Endothelial cell of umbilical vein (primary cell): ENCODE measurements around the gene NQO2. TPM values are rescaled to one million over a fixed set of nuclear protein-coding genes. Genes with fewer than 3 reads are reported as not detected.
"Not testable (repeated sequence)": the region's sequence is repeated elsewhere in the genome, so short reads cannot be mapped to it uniquely, and the experiment has no call there.

Experiments used
- BruUV-seq: library from RNA; stranded (reverse); fragments of 400-500 nt; replicated peaks from 2 replicates; lab custom pipeline; 2021; lab: Mats Ljungman, UMichigan
- CTCF ChIA-PET: fragments of 300-600, 350-600 bp; sonication (Branson Sonifier 250); formaldehyde crosslinking; loops from one replicate; lab custom pipeline; 2021; ENCODE audit warnings: antibody characterized with exemption, inconsistent platforms; lab: Charles Lee
- POLR2A ChIA-PET: fragments of 300-600, 350-600 bp; sonication (Branson Sonifier 250); formaldehyde crosslinking; loops from one replicate; lab custom pipeline; 2021; ENCODE audit warnings: antibody characterized with exemption, inconsistent platforms; lab: Charles Lee
- DNase-seq: peaks from one replicate; pipeline ENCODE4 v3.0.0-alpha.2; 2011; ENCODE audit warnings: low read depth, low spot score
- FAIRE-seq: peaks from 2 replicates; lab custom pipeline; 2011; peaks lifted over from hg19 to GRCh38; lab: Jason Lieb, UNC
- H2AFZ ChIP-seq: 2 replicates; pipeline ENCODE4 v1.6.0; 2012; ENCODE audit warnings: low read depth, low read length, control low read depth, inconsistent platforms
- H3K27ac ChIP-seq: 2 replicates; pipeline ENCODE4 v1.5.1; 2011; ENCODE audit warnings: low read depth, mild to moderate bottlenecking, control low read depth, low read length, moderate library complexity; ENCODE audit not compliant: insufficient read depth
- H3K27me3 ChIP-seq, 2 experiments: 2 replicates each; pipeline versions ENCODE4 v1.6.0 to v1.6.1; 2011; ENCODE audit warnings: low read length in 2 of 2, mixed read lengths in 1 of 2; ENCODE audit not compliant: control insufficient read depth in 2 of 2, insufficient read depth in 2 of 2
- H3K36me3 ChIP-seq, 2 experiments: 2 replicates in 1 of 2; 3 replicates in 1 of 2; pipeline ENCODE4 v1.5.1; 2011; ENCODE audit warnings: low read length in 2 of 2, mild to moderate bottlenecking in 1 of 2, moderate library complexity in 1 of 2; ENCODE audit not compliant: control insufficient read depth in 2 of 2, insufficient read depth in 2 of 2; ENCODE audit errors: extremely low read depth in 1 of 2
- H3K4me1 ChIP-seq: 3 replicates; pipeline ENCODE4 v1.5.1; 2011; ENCODE audit warnings: mild to moderate bottlenecking, low read length; ENCODE audit not compliant: control insufficient read depth, insufficient read depth; ENCODE audit errors: extremely low read depth
- H3K4me2 ChIP-seq: 2 replicates; pipeline ENCODE4 v1.6.1; 2011; ENCODE audit warnings: low read length, control low read depth, mixed read lengths; ENCODE audit not compliant: insufficient read depth
- H3K4me3 ChIP-seq, 3 experiments: fragments of 200-600 bp in 1 of 3; sonication (generic), shearing (Covaris generic) in 1 of 3; replicated peaks in 1 of 3; 2 replicates each; pipeline ENCODE4 v1.5.1; 2011 to 2016; ENCODE audit warnings: control low read depth in 3 of 3, low read length in 3 of 3, mild to moderate bottlenecking in 2 of 3, inconsistent platforms in 1 of 3, low read depth in 1 of 3, moderate library complexity in 1 of 3; ENCODE audit not compliant: insufficient read depth in 1 of 3
- H3K79me2 ChIP-seq: 2 replicates; pipeline ENCODE4 v1.6.0; 2012; ENCODE audit warnings: low read length, inconsistent platforms; ENCODE audit not compliant: control insufficient read depth, insufficient read depth
- H3K9ac ChIP-seq: replicated peaks from 2 replicates; pipeline ENCODE3; 2011; ENCODE audit warnings: low read length, control low read depth; ENCODE audit not compliant: insufficient read depth; ENCODE audit errors: extremely low read depth
- H3K9me1 ChIP-seq: replicated peaks from 3 replicates; pipeline ENCODE4 v1.6.0; 2011; ENCODE audit warnings: mild to moderate bottlenecking, low read length; ENCODE audit not compliant: control insufficient read depth, insufficient read depth; ENCODE audit errors: extremely low read depth
- H3K9me3 ChIP-seq: replicated peaks from 2 replicates; pipeline ENCODE4 v1.5.1; 2012; ENCODE audit warnings: low read length, inconsistent platforms; ENCODE audit not compliant: control insufficient read depth, insufficient read depth
- H4K20me1 ChIP-seq: replicated peaks from 2 replicates; pipeline ENCODE3; 2011; ENCODE audit warnings: mild to moderate bottlenecking, low read length; ENCODE audit not compliant: control insufficient read depth, insufficient read depth; ENCODE audit errors: extremely low read depth
- EZH2 ChIP-seq: IDR thresholded peaks from 2 replicates; pipeline ENCODE4 v1.6.1; 2012; ENCODE audit warnings: borderline replicate concordance, low read depth, mild to moderate bottlenecking, moderate library complexity, low read length, inconsistent platforms; ENCODE audit not compliant: severe bottlenecking
- FOS ChIP-seq: IDR thresholded peaks from 2 replicates; pipeline ENCODE4 v1.6.1; 2011; ENCODE audit warnings: mild to moderate bottlenecking, low read length, moderate library complexity, borderline replicate concordance; ENCODE audit not compliant: insufficient read depth
- GATA2 ChIP-seq: IDR thresholded peaks from 2 replicates; pipeline ENCODE4 v1.7.0; 2011; ENCODE audit warnings: low read depth, mild to moderate bottlenecking, moderate library complexity, mixed read lengths, low read length; ENCODE audit not compliant: insufficient read length, insufficient read depth
- JUN ChIP-seq: IDR thresholded peaks from 2 replicates; pipeline ENCODE4 v1.6.1; 2011; ENCODE audit warnings: borderline replicate concordance, low read depth; ENCODE audit not compliant: insufficient read length, insufficient read depth
- MYC ChIP-seq: IDR thresholded peaks from one replicate; pipeline ENCODE4 v1.6.1; 2011; ENCODE audit warnings: mild to moderate bottlenecking, low read depth, low read length
- POLR2A ChIP-seq: IDR thresholded peaks from 2 replicates; pipeline ENCODE4 v1.6.1; 2012; ENCODE audit warnings: low read depth, mild to moderate bottlenecking, control low read depth, low read length
- POLR2AphosphoS5 ChIP-seq: IDR thresholded peaks from 2 replicates; pipeline ENCODE4 v1.6.1; 2012; ENCODE audit warnings: low read depth, mild to moderate bottlenecking, control low read depth, low read length, moderate library complexity; ENCODE audit not compliant: insufficient read depth
- dilution Hi-C: fragments of 300-500 bp; cut with MboI; formaldehyde crosslinking; loops from one replicate; pipeline ENCODE4 v1.15.0; 2019; ENCODE audit warnings: low sequenced_read_pairs; ENCODE audit not compliant: extremely low pct_ligation_motif_present
- intact Hi-C: fragments of 100-400 bp; cut with micrococcal nuclease; formaldehyde crosslinking; loops from one replicate; pipeline ENCODE4 v1.10.0; 2022
- polyA plus RNA-seq, 4 experiments: library from polyadenylated mRNA; depleted of rRNA in 3 of 4; stranded (reverse) in 3 of 4; unstranded in 1 of 4; fragments of >200 nt; gene quantifications; 2 replicates each; pipeline versions ENCODE4 v1.2.1 to v1.2.3, GENCODE V29; 2011 to 2012; ENCODE audit warnings: missing spikeins in 1 of 4
- total RNA-seq: library from RNA; stranded (reverse); gene quantifications from 2 replicates; pipeline ENCODE4 v1.2.3, GENCODE V29; 2021
- TF ChIP-seq, protein P1 (sequence below): IDR thresholded peaks from 2 replicates; pipeline ENCODE4 v1.6.1; 2011; ENCODE audit not compliant: insufficient read depth, insufficient read length
- TF ChIP-seq, protein P2 (sequence below), 2 donors: IDR thresholded peaks; 1 replicate in 1 of 2; 2 replicates in 1 of 2; pipeline ENCODE4 v1.5.1; 2011; ENCODE audit warnings: low read length in 2 of 2, mild to moderate bottlenecking in 2 of 2, moderate library complexity in 2 of 2, control low read depth in 1 of 2, inconsistent platforms in 1 of 2, low read depth in 1 of 2; ENCODE audit not compliant: insufficient read depth in 1 of 2; ENCODE audit errors: extremely low read depth in 1 of 2

Gene NQO2
- total and polyA plus RNA-seq, 2 donors (not counting 3 experiments of a cell fraction or from before 2014, with no cell fraction given) = 27.6 to 48.0 TPM

- POLR2A ChIA-PET = no interaction called here
- no peak for FAIRE-seq
- no TSS peak for BruUV-seq
- Histone ChIP-seq H3K4me2 (no peak overlapping the region), H3K27ac (no peak overlapping the region), H3K4me1 (peaks cover 8% of the 10 kb centered on the region), H3K4me3 (no peak overlapping the region), H3K9me3 (no peaks in the 10 kb centered on the region), H4K20me1 (no peaks in the 10 kb centered on the region), H3K79me2 (no peaks in the 10 kb centered on the region), H2AFZ (no peak overlapping the region), H3K9ac (no peak overlapping the region), H3K9me1 (no peaks in the 10 kb centered on the region), H3K36me3 (no peaks in the 10 kb centered on the region), H3K27me3 (peaks cover 3 to 7% of the 10 kb centered on the region in 2 experiments)
- no peak for DNase-seq
- TF ChIP-seq EZH2 (no peak), POLR2A (no peak), FOS (no peak), JUN (no peak), MYC (no peak), GATA2 (no peak), POLR2AphosphoS5 (no peak)
- TF ChIP-seq, protein P1, sequence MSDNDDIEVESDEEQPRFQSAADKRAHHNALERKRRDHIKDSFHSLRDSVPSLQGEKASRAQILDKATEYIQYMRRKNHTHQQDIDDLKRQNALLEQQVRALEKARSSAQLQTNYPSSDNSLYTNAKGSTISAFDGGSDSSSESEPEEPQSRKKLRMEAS = no peak
- TF ChIP-seq, protein P2, sequence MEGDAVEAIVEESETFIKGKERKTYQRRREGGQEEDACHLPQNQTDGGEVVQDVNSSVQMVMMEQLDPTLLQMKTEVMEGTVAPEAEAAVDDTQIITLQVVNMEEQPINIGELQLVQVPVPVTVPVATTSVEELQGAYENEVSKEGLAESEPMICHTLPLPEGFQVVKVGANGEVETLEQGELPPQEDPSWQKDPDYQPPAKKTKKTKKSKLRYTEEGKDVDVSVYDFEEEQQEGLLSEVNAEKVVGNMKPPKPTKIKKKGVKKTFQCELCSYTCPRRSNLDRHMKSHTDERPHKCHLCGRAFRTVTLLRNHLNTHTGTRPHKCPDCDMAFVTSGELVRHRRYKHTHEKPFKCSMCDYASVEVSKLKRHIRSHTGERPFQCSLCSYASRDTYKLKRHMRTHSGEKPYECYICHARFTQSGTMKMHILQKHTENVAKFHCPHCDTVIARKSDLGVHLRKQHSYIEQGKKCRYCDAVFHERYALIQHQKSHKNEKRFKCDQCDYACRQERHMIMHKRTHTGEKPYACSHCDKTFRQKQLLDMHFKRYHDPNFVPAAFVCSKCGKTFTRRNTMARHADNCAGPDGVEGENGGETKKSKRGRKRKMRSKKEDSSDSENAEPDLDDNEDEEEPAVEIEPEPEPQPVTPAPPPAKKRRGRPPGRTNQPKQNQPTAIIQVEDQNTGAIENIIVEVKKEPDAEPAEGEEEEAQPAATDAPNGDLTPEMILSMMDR (IDR thresholded peaks at IDR 0.05; ENCODE audit: extremely low read depth in 1 of 2, insufficient read depth in 1 of 2, low read depth in 1 of 2, low read length in 2 of 2) = no peak
- intact Hi-C loops = no loop called here
- CTCF ChIA-PET = interaction anchor here (1.5 to 8.9 kb wide), 2 partner anchors 60 to 69 kb away, joined by 3 to 126 read pairs; partner anchors contain the start of gene NQO2
- dilution Hi-C loops = no loop called here
Measured at GRCh38 chr6:3058957-3059356, 59.3 kb downstream of the NQO2 start.

DNA sequence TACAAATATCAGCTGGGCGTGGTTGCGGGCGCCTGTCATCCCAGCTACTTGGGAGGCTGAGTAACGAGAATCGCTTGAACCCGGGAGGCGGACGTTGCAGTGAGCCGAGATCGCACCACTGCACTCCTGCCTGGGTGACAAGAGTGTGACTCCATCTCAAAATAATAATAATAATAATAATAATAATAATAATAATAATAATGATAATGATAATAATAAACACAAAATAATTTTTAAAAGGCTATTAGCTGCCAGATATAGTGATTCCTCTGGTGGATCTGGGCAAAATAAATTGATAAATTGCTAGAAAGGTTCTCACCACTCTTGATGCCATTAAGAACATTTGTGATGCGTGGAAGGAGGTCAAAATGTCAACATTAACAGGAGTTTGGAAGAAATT lies 60.4 kb downstream of the NQO2 start:
- BruUV-seq, FAIRE-seq, H2AFZ ChIP-seq, H3K79me2 ChIP-seq, H3K9me3 ChIP-seq, H3K9me1 ChIP-seq, H3K9ac ChIP-seq, H4K20me1 ChIP-seq, dilution Hi-C loops, H3K4me3 ChIP-seq, DNase-seq, H3K4me2 ChIP-seq, H3K27ac ChIP-seq, H3K36me3 ChIP-seq, POLR2A ChIA-PET, H3K4me1 ChIP-seq: not testable (repeated sequence)
- CTCF ChIA-PET = interaction anchor here (1.5 to 8.9 kb wide), 2 partner anchors 61 to 70 kb away, joined by 3 to 126 read pairs; partner anchors contain the start of gene NQO2
- peaks cover 3 to 11% of the 10 kb centered on the region in 2 experiments for H3K27me3 ChIP-seq
- intact Hi-C loops = loop anchor here (10.0 kb wide), 1 partner anchor 1445 kb away; no protein-coding TSS in a partner anchor
